Measurements from ENCODE around the gene KCNMB2. TPM values are rescaled to one million over a fixed set of nuclear protein-coding genes. Genes with fewer than 3 reads are reported as not detected.

The KCNMB2 gene
- total RNA-seq, 4 donors from 2014 or later, result not detected

DNA sequence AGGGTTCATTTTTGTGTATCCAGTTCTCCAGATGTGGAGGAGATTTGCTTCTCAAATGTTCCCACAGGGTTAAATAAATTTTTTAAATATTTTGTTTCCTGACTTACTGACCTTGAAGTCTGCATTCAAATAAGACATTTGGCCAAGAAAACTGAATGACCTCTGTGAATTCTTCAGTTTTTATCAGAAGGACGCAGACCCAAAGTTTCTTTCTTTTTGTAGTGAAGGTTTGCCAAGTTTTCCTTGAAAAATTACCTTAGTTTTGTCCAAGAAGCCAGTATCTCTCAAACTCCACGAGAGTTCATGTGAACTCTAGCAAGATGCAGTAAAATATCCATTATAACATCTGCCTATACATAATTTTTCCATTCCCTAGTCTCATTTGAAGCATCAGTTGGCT is 332.4 kb downstream of the KCNMB2 start:
- no peaks in the 10 kb centered on the region for H3K36me3 ChIP-seq
- no peak overlapping the region for H3K4me3 ChIP-seq
- H3K9me3 ChIP-seq, result no peaks in the 10 kb centered on the region
- no peaks in the 10 kb centered on the region for H3K27me3 ChIP-seq
- no peak for DNase-seq
- no peaks in the 10 kb centered on the region for H3K4me1 ChIP-seq
- TF ChIP-seq CTCF (IDR thresholded peaks at IDR 0.05) (no peak), POLR2A (IDR thresholded peaks at IDR 0.05) (no peak)
- H3K27ac ChIP-seq, result no peak overlapping the region

DNA sequence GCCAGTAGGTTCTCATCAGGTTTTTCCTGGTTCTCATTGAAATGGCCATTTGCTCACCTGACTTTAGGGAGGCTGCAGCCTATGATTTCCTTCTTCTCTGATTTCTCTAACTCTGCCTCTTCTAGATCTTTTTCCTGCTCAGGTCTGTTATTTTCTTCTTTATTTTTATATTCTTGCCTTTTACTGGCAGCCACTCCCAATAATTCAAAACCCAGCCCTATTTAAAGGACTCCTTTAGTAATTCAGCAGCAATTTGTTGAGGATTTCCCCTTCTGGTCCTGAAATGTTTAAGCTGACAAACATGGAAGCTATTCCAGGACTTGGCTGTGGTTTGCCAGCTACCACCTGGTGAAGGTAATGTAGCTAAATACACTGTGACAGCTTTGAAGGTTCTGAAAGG is 333.8 kb downstream of the KCNMB2 start:
- TF ChIP-seq POLR2A (IDR thresholded peaks at IDR 0.05), result no peak
- no peak for TF ChIP-seq CTCF (IDR thresholded peaks at IDR 0.05)
- Histone ChIP-seq H3K4me1 (no peaks in the 10 kb centered on the region), H3K27me3 (no peaks in the 10 kb centered on the region), H3K9me3 (no peaks in the 10 kb centered on the region), H3K27ac (no peak overlapping the region), H3K36me3 (no peaks in the 10 kb centered on the region), H3K4me3 (no peak overlapping the region)
- DNase-seq, result no peak

GRCh38 chr3:178875157-178875556 is 338.9 kb downstream of the KCNMB2 start:
- DNase-seq, result no peak
- TF ChIP-seq POLR2A (IDR thresholded peaks at IDR 0.05), result no peak
- Histone ChIP-seq H3K36me3 (no peaks in the 10 kb centered on the region), H3K4me1 (no peaks in the 10 kb centered on the region), H3K27me3 (no peaks in the 10 kb centered on the region), H3K9me3 (no peaks in the 10 kb centered on the region), H3K27ac (no peak overlapping the region), H3K4me3 (no peak overlapping the region)

- Histone ChIP-seq H3K4me3 (no peak overlapping the region), H3K27me3 (no peaks in the 10 kb centered on the region), H3K4me1 (no peaks in the 10 kb centered on the region), H3K27ac (no peak overlapping the region), H3K36me3 (no peaks in the 10 kb centered on the region), H3K9me3 (no peaks in the 10 kb centered on the region)
- no peak for DNase-seq
- TF ChIP-seq POLR2A (IDR thresholded peaks at IDR 0.05), result no peak
- no peak for TF ChIP-seq CTCF (IDR thresholded peaks at IDR 0.05)
Observed at GRCh38 chr3:178875836-178876235, 339.6 kb downstream of the KCNMB2 start.

DNA sequence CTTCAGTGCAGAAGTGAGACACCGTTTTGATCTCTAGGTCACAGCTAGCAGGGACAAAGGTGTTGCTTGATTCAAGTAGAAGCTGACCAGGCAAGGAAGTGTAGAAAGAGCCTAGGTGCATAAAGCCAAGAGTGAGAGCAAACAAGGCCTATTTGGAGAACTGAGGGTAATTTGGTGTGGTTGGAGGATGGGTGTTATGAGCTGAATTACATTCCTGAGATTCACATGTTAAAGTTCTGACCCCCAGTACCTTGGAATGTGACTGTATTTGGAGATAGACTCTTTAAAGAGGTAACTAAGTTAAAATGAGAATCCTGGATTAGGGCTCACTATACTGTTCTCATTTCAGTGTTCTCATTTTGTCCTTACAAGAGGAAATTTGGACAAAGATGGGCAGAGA is 344.0 kb downstream of the KCNMB2 start:
- Histone ChIP-seq H3K36me3 (no peaks in the 10 kb centered on the region), H3K27ac (no peak overlapping the region), H3K9me3 (no peaks in the 10 kb centered on the region), H3K27me3 (no peaks in the 10 kb centered on the region), H3K4me3 (no peak overlapping the region), H3K4me1 (no peaks in the 10 kb centered on the region)
- TF ChIP-seq POLR2A (IDR thresholded peaks at IDR 0.05), result no peak
- TF ChIP-seq CTCF (IDR thresholded peaks at IDR 0.05), result no peak
- DNase-seq, result no peak
